SK-N-SH (cell line): ENCODE data around the gene ACYP2. TPM values are rescaled to one million over a fixed set of nuclear protein-coding genes. Genes with fewer than 3 reads are reported as not detected.
A peak's percentile ranks its signal among the peaks of the same experiment; 100 is the strongest.

ENCODE experiments used
- CTCF ChIA-PET: fragments of 300-600, 350-600 bp; formaldehyde crosslinking; extraction: SDS; loops from one replicate; lab custom pipeline; 2021; lab: Yijun Ruan, JAX
- POLR2A ChIA-PET: fragments of 350-600 bp; sonication (Branson Sonifier 250); formaldehyde crosslinking; extraction: SDS; loops from one replicate; lab custom pipeline; 2020; ENCODE audit warnings: antibody characterized with exemption, inconsistent platforms; lab: Yijun Ruan, JAX
- DNase-seq: peaks from one replicate; pipeline ENCODE4 v3.0.0; 2012
- H2AFZ ChIP-seq: fragments of 200-600 bp; sonication (generic); 2 replicates; pipeline ENCODE4 v1.8.1; 2016; ENCODE audit warnings: antibody characterized with exemption, mild to moderate bottlenecking, low read depth
- H3F3A ChIP-seq: fragments of 200-600 bp; sonication (generic); replicated peaks from 2 replicates; pipeline ENCODE3; 2016; ENCODE audit warnings: antibody characterized with exemption, mild to moderate bottlenecking; ENCODE audit not compliant: insufficient read depth
- H3K27ac ChIP-seq, 2 experiments: fragments of 200-500 bp in 1 of 2; fragments of 200-600 bp in 1 of 2; sonication (Bioruptor generic) in 1 of 2; sonication (generic), shearing (Covaris generic) in 1 of 2; 2 replicates each; pipeline versions ENCODE4 v1.5.1 to v1.6.1; 2014 to 2016; ENCODE audit warnings: low read depth in 2 of 2, inconsistent platforms in 1 of 2, low read length in 1 of 2, mild to moderate bottlenecking in 1 of 2, mixed read lengths in 1 of 2
- H3K27me3 ChIP-seq: fragments of 200-600 bp; sonication (generic), shearing (Covaris generic); 2 replicates; pipeline ENCODE4 v1.6.1; 2016; ENCODE audit warnings: mixed run types; ENCODE audit not compliant: insufficient read depth
- H3K36me3 ChIP-seq, 2 experiments: fragments of 200-500 bp in 1 of 2; fragments of 200-600 bp in 1 of 2; sonication (Bioruptor generic) in 1 of 2; sonication (generic) in 1 of 2; replicated peaks in 1 of 2; 2 replicates each; pipeline versions ENCODE3 to v1.5.1; 2014 to 2016; ENCODE audit warnings: low read length in 1 of 2, mild to moderate bottlenecking in 1 of 2; ENCODE audit not compliant: insufficient read depth in 2 of 2, control insufficient read depth in 1 of 2
- H3K4me1 ChIP-seq, 2 experiments: fragments of 200-500 bp in 1 of 2; fragments of 200-600 bp in 1 of 2; sonication (Bioruptor generic) in 1 of 2; sonication (generic), shearing (Covaris generic) in 1 of 2; 2 replicates each; pipeline versions ENCODE4 v1.5.1 to v1.6.1; 2014 to 2016; ENCODE audit warnings: low read depth in 1 of 2, low read length in 1 of 2, mixed run types in 1 of 2; ENCODE audit not compliant: insufficient read depth in 2 of 2, control insufficient read depth in 1 of 2
- H3K4me2 ChIP-seq: fragments of 200-600 bp; sonication (generic), shearing (Covaris generic); 2 replicates; pipeline ENCODE4 v1.6.1; 2017; ENCODE audit warnings: mixed run types
- H3K4me3 ChIP-seq, 2 experiments: fragments of 200-500 bp in 1 of 2; fragments of 200-600 bp in 1 of 2; sonication (Bioruptor generic) in 1 of 2; sonication (generic), shearing (Covaris generic) in 1 of 2; 2 replicates each; pipeline versions ENCODE4 v1.5.1 to v1.8.1; 2014 to 2016; ENCODE audit warnings: low read depth in 2 of 2, inconsistent platforms in 1 of 2, low read length in 1 of 2, mild to moderate bottlenecking in 1 of 2, mixed read lengths in 1 of 2, moderate library complexity in 1 of 2
- H3K79me2 ChIP-seq: fragments of 200-600 bp; sonication (generic); 2 replicates; pipeline ENCODE4 v1.8.1; 2017; ENCODE audit warnings: mild to moderate bottlenecking; ENCODE audit not compliant: insufficient read depth
- H3K9ac ChIP-seq: fragments of 200-600 bp; sonication (generic); 2 replicates; pipeline ENCODE4 v1.6.1; 2017; ENCODE audit warnings: mixed run types
- H3K9me2 ChIP-seq: fragments of 200-600 bp; sonication (generic); 2 replicates; pipeline ENCODE4 v1.6.1; 2017; ENCODE audit warnings: mixed run types
- H3K9me3 ChIP-seq: fragments of 200-600 bp; sonication (generic); 2 replicates; pipeline ENCODE4 v1.6.1; 2017; ENCODE audit warnings: mixed run types, mild to moderate bottlenecking, moderate library complexity
- H4K20me1 ChIP-seq: fragments of 200-600 bp; sonication (generic); 2 replicates; pipeline ENCODE4 v1.6.1; 2017; ENCODE audit warnings: mild to moderate bottlenecking, mixed run types; ENCODE audit not compliant: insufficient read depth
- CHD2 ChIP-seq: fragments of 150-350 bp; IDR thresholded peaks from 2 replicates; pipeline ENCODE4 v1.6.1; 2018; ENCODE audit warnings: low read length; ENCODE audit not compliant: partially characterized antibody
- ELF1 ChIP-seq: IDR thresholded peaks from 2 replicates; pipeline ENCODE4 v1.4.0; 2012
- EP300 ChIP-seq, 2 experiments: IDR thresholded peaks; 2 replicates each; pipeline versions ENCODE4 v1.4.0 to v1.6.1; 2012; ENCODE audit warnings: borderline replicate concordance in 1 of 2, low read depth in 1 of 2, low read length in 1 of 2
- FOSL2 ChIP-seq: IDR thresholded peaks from 2 replicates; pipeline ENCODE4 v1.4.0; 2012; ENCODE audit warnings: low read depth, mild to moderate bottlenecking, moderate library complexity, borderline replicate concordance
- FOXJ3 ChIP-seq: sonication (generic); formaldehyde crosslinking; IDR thresholded peaks from 2 replicates; pipeline ENCODE4 v1.5.1; 2020; ENCODE audit warnings: mild to moderate bottlenecking, missing genetic modification reagents
- GABPA ChIP-seq: IDR thresholded peaks from 2 replicates; pipeline ENCODE4 v1.4.0; 2012; ENCODE audit warnings: low read depth, mild to moderate bottlenecking
- GATA2 ChIP-seq: sonication (generic); formaldehyde crosslinking; IDR thresholded peaks from 2 replicates; pipeline ENCODE4 v1.5.0; 2020; ENCODE audit warnings: mild to moderate bottlenecking, missing genetic modification reagents
- MEF2A ChIP-seq: IDR thresholded peaks from 2 replicates; pipeline ENCODE4 v1.4.0; 2012; ENCODE audit warnings: low read depth, borderline replicate concordance
- MXI1 ChIP-seq: IDR thresholded peaks from 2 replicates; pipeline ENCODE4 v1.6.1; 2012; ENCODE audit warnings: mild to moderate bottlenecking, low read depth, low read length, improper control_type of control experiment
- POLR2AphosphoS5 ChIP-seq: IDR thresholded peaks from 2 replicates; pipeline ENCODE4 v1.6.1; 2012; ENCODE audit warnings: low read depth, low read length
- RXRA ChIP-seq: IDR thresholded peaks from 2 replicates; pipeline ENCODE4 v1.4.0; 2012; ENCODE audit warnings: low read depth, mild to moderate bottlenecking, borderline replicate concordance
- SIN3A ChIP-seq: IDR thresholded peaks from 2 replicates; pipeline ENCODE4 v1.6.1; 2012; ENCODE audit warnings: low read depth, mild to moderate bottlenecking, low read length, moderate library complexity, borderline replicate concordance
- SMC3 ChIP-seq: IDR thresholded peaks from 2 replicates; pipeline ENCODE4 v1.6.1; 2012; ENCODE audit warnings: low read depth, low read length, improper control_type of control experiment
- TEAD4 ChIP-seq: IDR thresholded peaks from 2 replicates; pipeline ENCODE4 v1.4.0; 2012; ENCODE audit warnings: mild to moderate bottlenecking, borderline replicate concordance; ENCODE audit not compliant: insufficient read depth
- USF1 ChIP-seq: IDR thresholded peaks from 2 replicates; pipeline ENCODE4 v1.4.0; 2012; ENCODE audit warnings: low read depth, borderline replicate concordance
- YY1 ChIP-seq: IDR thresholded peaks from 2 replicates; pipeline ENCODE4 v1.4.0; 2012; ENCODE audit warnings: low read depth, mild to moderate bottlenecking
- WGBS: methylation state at CpG from one replicate; pipeline ENCODE4 v1.1.6; 2017; ENCODE audit warnings: low lambda C conversion rate; 5-methylcytosine and 5-hydroxymethylcytosine counted together
- polyA plus RNA-seq, 3 experiments: library from polyadenylated mRNA; depleted of rRNA; stranded (reverse); fragments of >200 nt; gene quantifications; 2 replicates each; pipeline ENCODE4 v1.2.3, GENCODE V29; 2012
- TF ChIP-seq, protein P1 (sequence below): fragments of 150-350 bp; IDR thresholded peaks from 2 replicates; pipeline ENCODE4 v1.6.1; 2017; ENCODE audit warnings: antibody characterized with exemption, low read length, low read depth, borderline replicate concordance
- TF ChIP-seq, protein P2 (sequence below): fragments of 200-600 bp; sonication (generic); IDR thresholded peaks from 2 replicates; pipeline ENCODE4 v1.6.1; 2017; ENCODE audit warnings: antibody characterized with exemption, mild to moderate bottlenecking, moderate library complexity
- TF ChIP-seq, protein P3 (sequence below): IDR thresholded peaks from 2 replicates; pipeline ENCODE4 v1.6.1; 2012; ENCODE audit warnings: mild to moderate bottlenecking, low read depth, low read length, moderate library complexity
- TF ChIP-seq, protein P4 (sequence below): IDR thresholded peaks from 2 replicates; pipeline ENCODE4 v1.4.0; 2012; ENCODE audit warnings: low read depth, borderline replicate concordance

Gene ACYP2
- polyA plus RNA-seq, 1 of the 3 experiments (the other 2 are of a cell fraction), result 8.8 TPM

GRCh38 chr2:54115284-54116137 lies at the start of gene ACYP2 (continued):
- TF ChIP-seq, protein P1, sequence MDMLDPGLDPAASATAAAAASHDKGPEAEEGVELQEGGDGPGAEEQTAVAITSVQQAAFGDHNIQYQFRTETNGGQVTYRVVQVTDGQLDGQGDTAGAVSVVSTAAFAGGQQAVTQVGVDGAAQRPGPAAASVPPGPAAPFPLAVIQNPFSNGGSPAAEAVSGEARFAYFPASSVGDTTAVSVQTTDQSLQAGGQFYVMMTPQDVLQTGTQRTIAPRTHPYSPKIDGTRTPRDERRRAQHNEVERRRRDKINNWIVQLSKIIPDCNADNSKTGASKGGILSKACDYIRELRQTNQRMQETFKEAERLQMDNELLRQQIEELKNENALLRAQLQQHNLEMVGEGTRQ, result no peak
- TF ChIP-seq RXRA (no peak), USF1 (no peak), FOSL2 (no peak), GABPA (peak; percentile 82), GATA2 (no peak), EP300 (IDR thresholded peaks at IDR 0.05; ENCODE audit: borderline replicate concordance in 1 of 2, low read depth in 1 of 2, low read length in 1 of 2) (no peak), CHD2 (peak; percentile 29), TEAD4 (no peak)
- TF ChIP-seq, protein P2, sequence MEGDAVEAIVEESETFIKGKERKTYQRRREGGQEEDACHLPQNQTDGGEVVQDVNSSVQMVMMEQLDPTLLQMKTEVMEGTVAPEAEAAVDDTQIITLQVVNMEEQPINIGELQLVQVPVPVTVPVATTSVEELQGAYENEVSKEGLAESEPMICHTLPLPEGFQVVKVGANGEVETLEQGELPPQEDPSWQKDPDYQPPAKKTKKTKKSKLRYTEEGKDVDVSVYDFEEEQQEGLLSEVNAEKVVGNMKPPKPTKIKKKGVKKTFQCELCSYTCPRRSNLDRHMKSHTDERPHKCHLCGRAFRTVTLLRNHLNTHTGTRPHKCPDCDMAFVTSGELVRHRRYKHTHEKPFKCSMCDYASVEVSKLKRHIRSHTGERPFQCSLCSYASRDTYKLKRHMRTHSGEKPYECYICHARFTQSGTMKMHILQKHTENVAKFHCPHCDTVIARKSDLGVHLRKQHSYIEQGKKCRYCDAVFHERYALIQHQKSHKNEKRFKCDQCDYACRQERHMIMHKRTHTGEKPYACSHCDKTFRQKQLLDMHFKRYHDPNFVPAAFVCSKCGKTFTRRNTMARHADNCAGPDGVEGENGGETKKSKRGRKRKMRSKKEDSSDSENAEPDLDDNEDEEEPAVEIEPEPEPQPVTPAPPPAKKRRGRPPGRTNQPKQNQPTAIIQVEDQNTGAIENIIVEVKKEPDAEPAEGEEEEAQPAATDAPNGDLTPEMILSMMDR, result peak; percentile 43
- TF ChIP-seq, all 33 proteins: peak for 13

DNA sequence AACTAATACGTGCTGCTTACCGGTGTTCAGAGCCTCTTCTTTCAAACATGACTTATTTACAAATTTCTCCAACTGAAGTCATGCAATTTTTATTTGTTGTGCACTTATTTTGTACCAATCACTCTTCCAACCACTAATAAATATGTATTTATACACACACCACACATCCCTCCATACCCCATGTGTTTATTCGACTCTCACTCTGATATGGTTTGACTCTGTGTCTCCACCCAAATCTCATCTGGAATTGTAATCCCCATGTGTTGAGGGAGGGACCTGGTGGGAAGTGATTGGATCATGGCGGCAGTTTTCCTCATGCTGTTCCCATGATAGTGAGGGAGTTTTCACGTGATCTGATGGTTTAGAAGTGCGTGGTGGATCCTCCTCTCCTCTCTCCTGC lies 49.5 kb upstream of the ACYP2 start:
- no peaks in the 10 kb centered on the region for H3K27me3 ChIP-seq
- H3K27ac ChIP-seq, result 0 out of 4 replicates have a peak overlapping the region, but pooled peaks of 1 of the 2 experiments have one; percentile 15
- no peaks in the 10 kb centered on the region for H3K79me2 ChIP-seq
- no peaks in the 10 kb centered on the region for H3K36me3 ChIP-seq
- no peaks in the 10 kb centered on the region for H3K9me3 ChIP-seq
- 94% methylated on average over 6 of the region's 6 CpGs for WGBS
- no peaks in the 10 kb centered on the region; a peak in 1 of 4 replicates for H3K4me1 ChIP-seq
- no peak overlapping the region for H3K9ac ChIP-seq
- H4K20me1 ChIP-seq, result no peaks in the 10 kb centered on the region
- no peak overlapping the region for H3K4me3 ChIP-seq
- DNase-seq, result no peak
- H3K4me2 ChIP-seq, result no peak overlapping the region
- CTCF ChIA-PET, result no interaction called here
- H3K9me2 ChIP-seq, result no peaks in the 10 kb centered on the region
- H2AFZ ChIP-seq, result no peak overlapping the region
- peaks cover 3% of the 10 kb centered on the region for H3F3A ChIP-seq
- POLR2A ChIA-PET, result no interaction called here
- TF ChIP-seq, protein P3, sequence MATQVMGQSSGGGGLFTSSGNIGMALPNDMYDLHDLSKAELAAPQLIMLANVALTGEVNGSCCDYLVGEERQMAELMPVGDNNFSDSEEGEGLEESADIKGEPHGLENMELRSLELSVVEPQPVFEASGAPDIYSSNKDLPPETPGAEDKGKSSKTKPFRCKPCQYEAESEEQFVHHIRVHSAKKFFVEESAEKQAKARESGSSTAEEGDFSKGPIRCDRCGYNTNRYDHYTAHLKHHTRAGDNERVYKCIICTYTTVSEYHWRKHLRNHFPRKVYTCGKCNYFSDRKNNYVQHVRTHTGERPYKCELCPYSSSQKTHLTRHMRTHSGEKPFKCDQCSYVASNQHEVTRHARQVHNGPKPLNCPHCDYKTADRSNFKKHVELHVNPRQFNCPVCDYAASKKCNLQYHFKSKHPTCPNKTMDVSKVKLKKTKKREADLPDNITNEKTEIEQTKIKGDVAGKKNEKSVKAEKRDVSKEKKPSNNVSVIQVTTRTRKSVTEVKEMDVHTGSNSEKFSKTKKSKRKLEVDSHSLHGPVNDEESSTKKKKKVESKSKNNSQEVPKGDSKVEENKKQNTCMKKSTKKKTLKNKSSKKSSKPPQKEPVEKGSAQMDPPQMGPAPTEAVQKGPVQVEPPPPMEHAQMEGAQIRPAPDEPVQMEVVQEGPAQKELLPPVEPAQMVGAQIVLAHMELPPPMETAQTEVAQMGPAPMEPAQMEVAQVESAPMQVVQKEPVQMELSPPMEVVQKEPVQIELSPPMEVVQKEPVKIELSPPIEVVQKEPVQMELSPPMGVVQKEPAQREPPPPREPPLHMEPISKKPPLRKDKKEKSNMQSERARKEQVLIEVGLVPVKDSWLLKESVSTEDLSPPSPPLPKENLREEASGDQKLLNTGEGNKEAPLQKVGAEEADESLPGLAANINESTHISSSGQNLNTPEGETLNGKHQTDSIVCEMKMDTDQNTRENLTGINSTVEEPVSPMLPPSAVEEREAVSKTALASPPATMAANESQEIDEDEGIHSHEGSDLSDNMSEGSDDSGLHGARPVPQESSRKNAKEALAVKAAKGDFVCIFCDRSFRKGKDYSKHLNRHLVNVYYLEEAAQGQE, result no peak
- TF ChIP-seq MEF2A (no peak), YY1 (no peak), ELF1 (no peak), FOXJ3 (no peak), SMC3 (no peak), SIN3A (no peak), EP300 (IDR thresholded peaks at IDR 0.05; ENCODE audit: borderline replicate concordance in 1 of 2, low read depth in 1 of 2, low read length in 1 of 2) (no peak), MXI1 (no peak), POLR2AphosphoS5 (no peak)
- TF ChIP-seq, protein P4, sequence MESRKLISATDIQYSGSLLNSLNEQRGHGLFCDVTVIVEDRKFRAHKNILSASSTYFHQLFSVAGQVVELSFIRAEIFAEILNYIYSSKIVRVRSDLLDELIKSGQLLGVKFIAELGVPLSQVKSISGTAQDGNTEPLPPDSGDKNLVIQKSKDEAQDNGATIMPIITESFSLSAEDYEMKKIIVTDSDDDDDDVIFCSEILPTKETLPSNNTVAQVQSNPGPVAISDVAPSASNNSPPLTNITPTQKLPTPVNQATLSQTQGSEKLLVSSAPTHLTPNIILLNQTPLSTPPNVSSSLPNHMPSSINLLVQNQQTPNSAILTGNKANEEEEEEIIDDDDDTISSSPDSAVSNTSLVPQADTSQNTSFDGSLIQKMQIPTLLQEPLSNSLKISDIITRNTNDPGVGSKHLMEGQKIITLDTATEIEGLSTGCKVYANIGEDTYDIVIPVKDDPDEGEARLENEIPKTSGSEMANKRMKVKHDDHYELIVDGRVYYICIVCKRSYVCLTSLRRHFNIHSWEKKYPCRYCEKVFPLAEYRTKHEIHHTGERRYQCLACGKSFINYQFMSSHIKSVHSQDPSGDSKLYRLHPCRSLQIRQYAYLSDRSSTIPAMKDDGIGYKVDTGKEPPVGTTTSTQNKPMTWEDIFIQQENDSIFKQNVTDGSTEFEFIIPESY, result no peak
- TF ChIP-seq, protein P1, result no peak
